Amygdala (tissue), 56 donors: ENCODE results near the gene MUC5AC.

ENCODE experiments used
- DNase-seq, 56 donors: peaks; one replicate each; lab custom pipeline; 2025; lab: John Stamatoyannopoulos, UW

The MUC5AC gene

DNA sequence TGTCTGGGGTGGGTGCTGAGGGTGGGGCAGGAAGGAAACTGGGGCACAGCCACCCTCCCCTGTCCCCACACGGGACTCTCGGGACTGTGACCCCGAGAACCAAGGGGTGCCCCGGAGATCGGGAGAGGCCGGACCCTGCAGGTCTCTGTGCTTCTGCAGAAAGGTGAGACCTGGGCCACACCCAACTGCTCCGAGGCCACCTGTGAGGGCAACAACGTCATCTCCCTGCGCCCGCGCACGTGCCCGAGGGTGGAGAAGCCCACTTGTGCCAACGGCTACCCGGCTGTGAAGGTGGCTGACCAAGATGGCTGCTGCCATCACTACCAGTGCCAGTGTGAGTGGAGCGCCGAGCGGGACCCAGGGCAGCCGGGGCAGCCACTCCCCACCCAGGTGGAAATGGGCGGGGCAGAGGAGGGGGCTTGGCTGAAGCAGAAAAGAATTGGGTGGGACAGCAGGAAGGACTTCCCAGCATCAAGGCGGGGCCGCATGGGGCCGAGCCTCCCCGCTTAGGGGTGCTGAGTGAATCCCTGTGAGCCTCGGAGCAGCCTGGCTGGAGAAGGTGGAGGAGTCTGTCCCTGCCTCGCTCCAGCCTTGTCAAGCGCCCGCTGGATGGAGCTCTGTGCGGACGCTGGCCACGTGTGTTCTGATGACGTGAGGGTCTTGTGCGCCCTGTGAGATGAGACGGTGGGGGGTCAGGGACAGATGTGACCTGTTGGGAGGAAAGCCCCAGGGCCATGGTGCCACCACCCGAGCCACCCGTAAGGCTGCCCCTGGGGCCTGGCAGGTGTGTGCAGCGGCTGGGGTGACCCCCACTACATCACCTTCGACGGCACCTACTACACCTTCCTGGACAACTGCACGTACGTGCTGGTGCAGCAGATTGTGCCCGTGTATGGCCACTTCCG lies 35.8 kb downstream of the MUC5AC start:
- DNase-seq = no peak

DNA sequence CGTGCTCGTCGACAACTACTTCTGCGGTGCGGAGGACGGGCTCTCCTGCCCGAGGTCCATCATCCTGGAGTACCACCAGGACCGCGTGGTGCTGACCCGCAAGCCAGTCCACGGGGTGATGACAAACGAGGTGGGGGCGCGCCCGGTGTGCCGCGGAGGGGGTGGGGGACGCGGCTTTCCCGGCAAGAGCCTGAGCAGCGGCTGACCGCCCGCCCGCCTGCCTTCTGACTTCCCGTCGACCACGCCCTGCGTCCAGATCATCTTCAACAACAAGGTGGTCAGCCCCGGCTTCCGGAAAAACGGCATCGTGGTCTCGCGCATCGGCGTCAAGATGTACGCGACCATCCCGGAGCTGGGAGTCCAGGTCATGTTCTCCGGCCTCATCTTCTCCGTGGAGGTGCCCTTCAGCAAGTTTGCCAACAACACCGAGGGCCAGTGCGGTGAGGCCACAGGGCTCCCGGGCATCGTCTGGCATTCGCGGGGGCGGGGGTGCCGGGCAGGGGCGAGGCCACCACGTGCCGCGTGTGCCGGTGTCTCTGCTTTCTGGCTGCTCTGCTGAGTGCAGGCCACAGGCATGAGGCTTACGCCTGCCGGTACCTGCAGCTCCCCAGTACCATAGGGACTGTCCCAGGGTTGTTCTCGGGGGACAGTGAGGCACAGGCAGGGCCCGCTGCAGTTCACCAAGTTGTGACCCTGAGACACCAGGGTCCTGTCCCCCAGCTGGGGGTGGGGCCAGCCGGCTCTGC lies 36.7 kb downstream of the MUC5AC start:
- DNase-seq = no peak

DNA sequence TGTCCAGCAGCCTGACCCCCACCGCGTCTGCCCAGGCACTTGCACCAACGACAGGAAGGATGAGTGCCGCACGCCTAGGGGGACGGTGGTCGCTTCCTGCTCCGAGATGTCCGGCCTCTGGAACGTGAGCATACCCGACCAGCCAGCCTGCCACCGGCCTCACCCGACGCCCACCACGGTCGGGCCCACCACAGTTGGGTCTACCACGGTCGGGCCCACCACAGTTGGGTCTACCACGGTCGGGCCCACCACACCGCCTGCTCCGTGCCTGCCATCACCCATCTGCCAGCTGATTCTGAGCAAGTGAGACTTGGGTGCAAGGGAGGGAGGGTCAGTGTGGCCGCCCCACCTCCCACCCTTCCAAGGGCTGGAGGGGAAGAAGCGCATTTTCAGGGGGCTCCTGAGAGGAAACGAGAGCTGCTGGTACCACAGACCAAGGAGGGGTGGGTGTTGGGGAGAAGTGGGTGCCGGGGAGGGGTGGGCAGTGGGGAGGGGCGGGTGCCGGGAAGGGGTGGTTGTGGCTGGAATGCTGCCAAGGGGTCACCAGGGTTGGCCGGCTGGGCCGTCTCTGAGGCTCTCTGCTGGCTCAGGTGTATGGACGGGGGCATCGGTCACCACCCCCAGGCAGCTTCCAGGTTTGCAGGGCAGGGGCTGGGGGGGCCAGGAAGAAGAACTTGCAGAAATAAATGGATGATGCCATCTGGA lies 37.4 kb downstream of the MUC5AC start:
- no peak for DNase-seq

DNA sequence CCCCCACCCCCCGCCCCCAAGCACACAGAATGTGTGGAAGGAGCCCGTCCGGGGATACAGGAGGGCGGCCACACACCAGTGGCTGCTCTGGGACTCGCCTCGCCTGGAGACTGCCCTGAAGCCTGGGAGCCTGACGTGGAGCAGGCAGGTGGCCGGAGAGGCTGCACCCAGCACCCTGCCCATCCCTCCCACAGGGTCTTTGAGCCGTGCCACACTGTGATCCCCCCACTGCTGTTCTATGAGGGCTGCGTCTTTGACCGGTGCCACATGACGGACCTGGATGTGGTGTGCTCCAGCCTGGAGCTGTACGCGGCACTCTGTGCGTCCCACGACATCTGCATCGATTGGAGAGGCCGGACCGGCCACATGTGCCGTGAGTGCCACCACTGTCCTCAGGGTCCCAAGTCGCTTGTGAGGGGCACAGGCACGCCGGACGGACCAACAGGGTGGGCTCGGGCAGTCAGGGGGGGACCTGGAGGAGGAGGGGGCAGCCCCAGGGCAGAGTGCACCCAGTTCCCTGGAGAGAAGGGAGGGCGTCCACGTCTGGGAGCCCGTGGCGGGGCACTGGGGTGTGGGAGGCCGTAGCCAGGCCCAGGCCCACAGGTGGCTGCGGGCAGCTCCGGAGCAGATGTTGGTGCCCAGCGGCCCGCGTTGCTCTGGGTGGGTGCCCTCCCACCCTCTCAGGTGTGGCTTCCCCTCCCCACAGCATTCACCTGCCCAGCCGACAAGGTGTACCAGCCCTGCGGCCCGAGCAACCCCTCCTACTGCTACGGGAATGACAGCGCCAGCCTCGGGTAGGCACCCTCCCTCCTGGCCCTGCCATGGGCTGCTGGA lies 38.1 kb downstream of the MUC5AC start:
- DNase-seq = no peak

DNA sequence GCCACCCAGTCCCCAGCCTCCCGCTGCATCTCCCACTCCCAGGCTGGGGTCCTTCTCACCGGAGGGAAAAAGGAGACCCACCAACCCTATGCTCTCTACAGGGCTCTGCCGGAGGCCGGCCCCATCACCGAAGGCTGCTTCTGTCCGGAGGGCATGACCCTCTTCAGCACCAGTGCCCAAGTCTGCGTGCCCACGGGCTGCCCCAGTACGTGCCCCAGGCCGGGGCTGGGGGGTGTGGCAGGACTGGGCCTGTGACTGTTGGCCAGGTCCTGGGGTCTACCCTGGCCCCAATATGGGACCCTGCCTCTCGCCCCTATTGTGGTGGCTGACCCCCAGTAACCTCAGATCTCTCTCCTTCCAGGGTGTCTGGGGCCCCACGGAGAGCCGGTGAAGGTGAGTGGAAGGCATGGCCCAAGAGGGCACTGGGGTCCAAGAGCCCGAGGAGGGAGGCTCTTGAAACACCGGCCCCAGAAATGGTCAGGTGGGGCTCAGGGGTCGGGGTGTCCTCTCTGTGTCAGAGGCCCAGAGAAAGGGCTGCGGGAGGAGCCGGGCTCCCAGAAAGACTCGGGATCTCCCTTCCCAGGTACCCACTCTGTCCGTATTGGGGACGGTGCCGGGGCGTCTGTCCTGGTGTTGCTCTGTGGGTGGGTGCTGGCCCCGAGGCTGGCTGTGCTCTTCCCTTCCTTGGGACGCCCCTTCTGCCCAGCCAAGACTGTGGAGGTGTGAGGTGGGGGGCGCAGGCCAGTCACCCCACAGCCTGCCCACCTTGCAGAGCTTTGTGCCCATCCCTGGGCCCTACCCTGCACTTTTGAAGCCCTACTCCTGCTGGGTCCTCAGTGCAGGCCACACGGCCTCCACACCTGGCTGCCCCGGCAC lies 39.0 kb downstream of the MUC5AC start:
- no peak for DNase-seq

DNA sequence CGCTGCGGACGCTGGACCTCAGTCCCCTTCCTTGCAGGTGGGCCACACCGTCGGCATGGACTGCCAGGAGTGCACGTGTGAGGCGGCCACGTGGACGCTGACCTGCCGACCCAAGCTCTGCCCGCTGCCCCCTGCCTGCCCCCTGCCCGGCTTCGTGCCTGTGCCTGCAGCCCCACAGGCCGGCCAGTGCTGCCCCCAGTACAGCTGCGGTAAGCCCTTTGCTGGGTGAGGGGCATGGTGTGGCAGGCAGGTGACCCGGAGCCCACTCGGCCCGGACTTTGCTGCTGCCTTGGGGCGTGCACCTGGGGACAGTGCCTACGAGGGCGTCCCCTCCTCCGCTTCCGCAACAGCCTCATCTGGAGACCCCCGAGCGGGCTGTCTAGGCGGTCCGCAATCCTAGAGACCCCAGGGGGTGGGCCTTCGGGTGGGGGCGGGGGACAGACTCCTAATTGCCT lies 39.7 kb downstream of the MUC5AC start:
- DNase-seq = no peak

DNA sequence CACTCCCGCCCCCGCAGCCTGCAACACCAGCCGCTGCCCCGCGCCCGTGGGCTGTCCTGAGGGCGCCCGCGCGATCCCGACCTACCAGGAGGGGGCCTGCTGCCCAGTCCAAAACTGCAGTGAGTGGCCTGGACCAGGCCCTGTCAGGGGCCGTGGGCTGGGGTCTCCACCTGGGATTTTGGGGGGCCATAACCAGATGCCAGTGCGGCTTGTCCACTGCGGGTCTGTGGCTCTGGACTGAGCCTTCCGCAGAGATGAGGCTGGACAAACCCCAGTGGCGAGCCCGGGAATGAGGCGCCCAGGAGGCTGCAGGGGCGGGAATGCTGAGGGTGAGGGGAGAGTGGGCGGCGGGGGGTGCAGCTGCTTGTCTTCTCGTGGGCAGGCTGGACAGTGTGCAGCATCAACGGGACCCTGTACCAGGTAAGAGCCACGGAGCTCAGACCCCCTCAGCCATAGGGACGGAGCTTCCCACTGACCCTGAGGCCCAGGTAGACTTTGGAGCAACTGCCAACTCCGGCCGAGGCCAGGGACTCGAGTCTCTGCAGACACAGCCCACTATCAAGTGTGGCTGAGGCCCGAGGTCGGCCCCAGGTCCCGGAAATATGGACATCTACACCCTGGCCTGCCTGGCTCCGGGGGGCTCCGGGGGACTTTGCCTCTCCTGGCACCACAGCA lies 40.3 kb downstream of the MUC5AC start:
- DNase-seq = no peak

DNA sequence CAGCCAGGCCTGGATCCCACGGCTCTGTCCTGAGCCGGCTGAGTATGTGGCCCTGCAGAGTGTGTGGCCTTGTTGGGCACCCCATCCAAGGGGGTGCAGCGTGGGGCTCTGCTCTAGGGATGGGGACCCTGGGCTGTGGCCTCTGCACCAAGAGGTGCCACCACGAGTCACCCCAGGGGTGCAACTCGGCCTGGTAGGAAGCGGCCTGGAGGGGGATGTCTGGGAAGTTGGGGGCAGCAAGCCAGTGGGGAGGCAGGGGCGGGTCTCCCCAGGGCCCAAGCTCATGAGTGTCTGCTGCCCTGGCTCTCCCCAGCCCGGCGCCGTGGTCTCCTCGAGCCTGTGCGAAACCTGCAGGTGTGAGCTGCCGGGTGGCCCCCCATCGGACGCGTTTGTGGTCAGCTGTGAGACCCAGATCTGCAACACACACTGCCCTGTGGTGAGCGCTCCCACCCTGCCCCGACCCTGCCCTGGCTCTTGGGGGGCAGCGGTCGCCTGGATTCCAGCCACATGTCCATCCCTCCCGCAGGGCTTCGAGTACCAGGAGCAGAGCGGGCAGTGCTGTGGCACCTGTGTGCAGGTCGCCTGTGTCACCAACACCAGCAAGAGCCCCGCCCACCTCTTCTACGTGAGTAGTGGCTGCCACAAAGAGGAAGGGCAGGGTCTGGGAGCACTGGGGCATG lies 40.9 kb downstream of the MUC5AC start:
- no peak for DNase-seq

DNA sequence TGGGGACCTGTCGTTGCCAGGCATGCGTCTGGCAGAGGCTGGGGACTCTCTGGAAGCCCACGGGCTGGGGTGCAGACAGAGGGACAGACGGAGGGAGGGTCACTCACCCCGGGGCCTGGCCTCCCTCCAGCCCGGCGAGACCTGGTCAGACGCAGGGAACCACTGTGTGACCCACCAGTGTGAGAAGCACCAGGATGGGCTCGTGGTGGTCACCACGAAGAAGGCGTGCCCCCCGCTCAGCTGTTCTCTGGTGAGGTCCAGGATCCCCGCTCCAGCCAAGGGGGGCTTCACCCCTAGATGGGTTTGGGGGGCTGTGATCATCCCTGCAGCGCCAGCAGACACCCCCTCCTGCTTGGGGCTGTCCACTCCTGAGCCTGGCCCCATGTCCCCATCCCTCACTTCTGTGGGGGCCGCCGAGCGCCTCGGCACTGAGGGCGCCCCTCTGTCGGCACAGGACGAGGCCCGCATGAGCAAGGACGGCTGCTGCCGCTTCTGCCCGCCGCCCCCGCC lies 41.5 kb downstream of the MUC5AC start:
- no peak for DNase-seq

DNA sequence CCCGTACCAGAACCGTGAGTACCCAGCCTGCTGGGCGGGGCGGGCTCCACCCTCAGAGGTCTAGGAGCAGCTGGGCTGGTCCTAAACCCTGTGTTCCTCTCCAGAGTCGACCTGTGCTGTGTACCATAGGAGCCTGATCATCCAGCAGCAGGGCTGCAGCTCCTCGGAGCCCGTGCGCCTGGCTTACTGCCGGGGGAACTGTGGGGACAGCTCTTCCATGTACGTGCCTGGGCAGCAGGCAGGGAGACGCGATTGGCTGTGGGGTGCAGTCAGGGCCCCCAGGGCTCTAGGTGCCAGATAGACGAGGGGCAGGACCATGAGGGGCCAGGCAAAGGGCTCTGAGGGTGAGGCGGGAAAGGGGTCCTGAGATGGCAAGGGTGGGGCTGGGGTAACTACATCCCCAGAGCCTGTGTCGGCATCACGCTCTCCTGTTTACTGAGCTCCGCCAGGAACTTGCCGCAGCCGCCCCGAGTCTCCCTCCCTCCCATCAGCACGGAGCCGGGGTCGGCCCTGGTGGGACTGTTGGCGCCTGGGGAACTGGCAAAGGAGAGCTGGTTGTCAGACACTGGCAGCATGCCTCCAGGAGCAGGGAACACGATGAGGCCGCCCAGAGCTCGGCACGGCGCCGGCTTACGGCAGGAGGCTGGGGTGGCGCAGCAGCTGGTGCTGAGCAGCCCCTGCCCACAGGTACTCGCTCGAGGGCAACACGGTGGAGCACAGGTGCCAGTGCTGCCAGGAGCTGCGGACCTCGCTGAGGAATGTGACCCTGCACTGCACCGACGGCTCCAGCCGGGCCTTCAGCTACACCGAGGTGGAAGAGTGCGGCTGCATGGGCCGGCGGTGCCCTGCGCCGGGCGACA lies 42.2 kb downstream of the MUC5AC start:
- no peak for DNase-seq

DNA sequence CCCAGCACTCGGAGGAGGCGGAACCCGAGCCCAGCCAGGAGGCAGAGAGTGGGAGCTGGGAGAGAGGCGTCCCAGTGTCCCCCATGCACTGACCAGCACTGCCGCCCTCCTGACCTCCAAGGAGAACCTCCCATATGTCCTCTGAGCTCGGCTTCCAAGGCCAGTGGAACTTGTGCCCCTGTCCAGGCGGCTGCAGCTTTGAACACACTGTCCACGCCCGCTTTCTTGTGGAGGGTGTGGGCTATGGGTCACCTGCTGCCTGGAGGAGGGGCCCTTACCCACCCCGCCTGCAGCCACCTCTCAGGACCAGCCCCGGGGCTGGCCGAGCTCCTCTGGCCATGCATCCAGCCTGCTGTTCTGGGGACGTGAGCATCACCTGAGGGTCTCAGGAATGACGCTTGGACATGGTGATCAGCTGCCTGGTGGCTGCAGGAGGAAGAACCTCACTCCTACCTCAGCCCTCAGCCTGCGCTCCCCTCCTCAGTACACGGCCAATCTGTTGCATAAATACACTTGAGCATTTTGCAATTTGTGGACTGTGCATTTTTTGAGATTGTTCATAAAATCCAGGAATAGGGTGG lies 42.9 kb downstream of the MUC5AC start:
- DNase-seq = no peak

DNA sequence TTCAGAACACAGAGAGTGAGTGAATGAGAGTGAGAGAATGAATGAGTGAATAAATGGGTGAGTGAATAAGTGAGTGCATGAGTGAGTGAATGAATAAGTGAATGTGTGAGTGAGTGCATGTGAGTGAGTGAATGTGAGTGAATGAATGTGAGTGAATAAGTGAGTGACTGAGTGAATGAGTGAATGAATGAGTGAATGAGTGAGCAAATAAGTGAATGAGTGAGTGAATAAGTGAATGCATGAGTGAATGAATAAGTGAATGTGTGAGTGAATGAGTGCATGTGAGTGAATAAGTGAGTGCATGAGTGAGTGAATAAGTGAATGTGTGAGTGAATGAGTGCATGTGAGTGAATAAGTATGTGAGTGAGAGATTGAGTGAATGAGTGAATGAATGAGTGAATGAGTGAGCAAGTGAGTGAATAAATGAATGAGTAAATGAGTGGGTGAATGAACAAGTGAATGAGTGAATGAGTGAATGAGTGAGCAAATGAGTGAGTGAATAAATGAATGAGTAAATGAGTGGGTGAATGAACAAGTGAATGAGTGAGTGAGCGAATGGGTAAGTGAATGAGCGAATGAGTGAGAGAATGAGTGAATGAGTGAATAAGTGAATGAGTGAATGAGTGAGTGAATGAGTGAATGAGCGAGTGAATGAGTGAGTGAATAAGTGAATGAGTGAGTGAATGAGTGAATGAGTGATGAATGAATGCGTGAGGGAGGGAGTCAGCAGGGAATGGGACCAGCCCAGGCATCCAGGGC lies 43.8 kb downstream of the MUC5AC start:
- DNase-seq = no peak

DNA sequence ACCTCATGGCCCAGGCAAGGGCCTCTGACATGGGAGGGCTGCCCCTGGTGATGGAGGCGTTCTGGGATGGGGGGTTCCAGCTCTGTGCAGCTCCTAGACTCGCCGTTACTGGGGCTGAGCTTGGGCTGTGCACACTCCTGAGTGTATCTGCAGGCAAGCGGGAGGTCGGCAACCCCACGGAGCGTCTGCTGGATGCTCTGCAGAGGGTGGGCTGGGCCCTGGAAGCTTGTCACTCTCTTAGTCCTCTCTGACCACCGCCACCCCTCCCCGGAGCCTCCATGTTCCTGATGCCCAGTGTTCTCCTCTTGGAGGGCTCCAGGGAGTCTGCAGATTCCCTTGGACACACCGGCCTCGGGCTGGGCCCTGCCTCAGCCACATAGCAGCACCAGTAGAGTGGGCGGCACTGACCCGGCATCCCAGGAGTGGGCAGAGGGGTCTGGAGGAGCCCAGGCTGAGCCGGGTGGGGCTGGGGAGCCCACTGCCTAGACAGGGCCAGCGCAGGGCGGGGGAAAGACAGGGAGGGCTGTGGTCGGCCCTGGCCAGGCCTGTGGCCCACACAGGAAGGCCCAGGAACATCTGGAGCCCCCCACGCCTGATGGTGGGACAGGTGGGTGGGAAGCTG lies 44.5 kb downstream of the MUC5AC start:
- DNase-seq = no peak

DNA sequence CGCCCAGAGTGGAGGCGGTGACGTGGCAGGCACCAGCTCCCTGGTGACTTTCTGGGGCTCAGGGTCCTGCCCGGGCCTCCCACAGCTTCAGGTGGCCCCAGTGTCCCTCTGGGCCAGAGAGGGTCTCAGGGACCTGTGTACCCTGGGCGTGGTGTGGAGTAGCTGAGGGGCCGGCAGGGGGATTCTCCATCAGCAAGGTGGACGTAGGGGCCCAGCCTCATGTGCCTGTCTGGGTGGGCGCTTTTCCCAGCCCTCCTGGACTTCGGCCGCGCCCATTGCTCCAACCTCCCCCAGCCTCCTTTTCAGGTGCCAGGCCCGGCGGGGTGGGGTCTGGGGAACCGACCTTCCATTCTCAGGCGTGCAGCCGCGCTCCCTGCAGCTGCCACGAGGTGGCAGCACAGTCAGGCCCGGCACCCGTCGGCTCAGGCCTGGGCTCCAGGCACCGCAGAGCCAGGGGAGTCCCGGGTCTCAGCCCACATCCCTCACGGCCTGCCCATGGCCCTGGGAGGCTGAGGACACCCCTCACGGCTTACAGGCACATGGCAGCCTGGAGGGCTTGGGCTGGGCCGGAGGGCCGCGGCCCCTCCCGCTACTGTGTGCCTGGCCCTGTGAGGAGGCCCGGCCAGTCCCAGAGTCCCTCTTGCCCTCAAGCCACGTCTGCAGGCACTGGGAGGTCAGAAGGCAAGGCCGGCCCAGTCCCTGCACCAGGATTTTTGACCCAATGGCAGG lies 45.2 kb downstream of the MUC5AC start:
- DNase-seq = peak in 23 of 56 donors; percentile 6 to 69 (median 26)
